IMR-90 (cell line): ENCODE measurements around the gene MAU2. TPM values are rescaled to one million over a fixed set of nuclear protein-coding genes. Genes with fewer than 3 reads are reported as not detected.

Experiments
- ATAC-seq: fragments of 200-7000 bp; cut with Tn5 transposase; 2 replicates; pipeline ENCODE4 v1.9.1; 2020; ENCODE audit warnings: low read depth, mild to moderate bottlenecking, moderate library complexity
- BruUV-seq: library from RNA; stranded (reverse); fragments of 400-500 nt; replicated peaks from 2 replicates; lab custom pipeline; 2021; lab: Mats Ljungman, UMichigan
- CTCF ChIA-PET: fragments of 300-600 bp; formaldehyde crosslinking; extraction: SDS; loops from one replicate; lab custom pipeline; 2021; ENCODE audit warnings: antibody characterized with exemption; lab: Yijun Ruan, JAX
- POLR2A ChIA-PET: fragments of 300-600 bp; sonication (Branson Sonifier 250); formaldehyde crosslinking; loops from one replicate; lab custom pipeline; 2022; ENCODE audit warnings: antibody characterized with exemption; ENCODE audit not compliant: unreplicated experiment; lab: Charles Lee
- DNase-seq: peaks from one replicate; pipeline ENCODE4 v3.0.0; 2013
- H2AFZ ChIP-seq: replicated peaks from 2 replicates; pipeline ENCODE3; 2013; ENCODE audit warnings: low read length, mild to moderate bottlenecking; ENCODE audit not compliant: poor library complexity
- H2AK5ac ChIP-seq: 2 replicates; pipeline ENCODE4 v1.6.1; 2013; ENCODE audit warnings: low read depth, low read length, inconsistent platforms
- H2AK9ac ChIP-seq: replicated peaks from 2 replicates; pipeline ENCODE3; 2013; ENCODE audit warnings: mild to moderate bottlenecking, low read depth, low read length, moderate library complexity; ENCODE audit not compliant: poor library complexity
- H2BK120ac ChIP-seq: 2 replicates; pipeline ENCODE4 v1.6.1; 2013; ENCODE audit warnings: low read depth, low read length, inconsistent platforms
- H2BK15ac ChIP-seq: 3 replicates; pipeline ENCODE4 v1.6.1; 2013; ENCODE audit warnings: low read depth, low read length, inconsistent platforms
- H2BK20ac ChIP-seq: 2 replicates; pipeline ENCODE4 v1.6.1; 2013; ENCODE audit warnings: low read depth, mild to moderate bottlenecking, inconsistent platforms, low read length, moderate library complexity
- H2BK5ac ChIP-seq: 2 replicates; pipeline ENCODE4 v1.6.1; 2013; ENCODE audit warnings: mild to moderate bottlenecking, low read depth, low read length, inconsistent platforms; ENCODE audit not compliant: poor library complexity, severe bottlenecking
- H3K14ac ChIP-seq: replicated peaks from 2 replicates; pipeline ENCODE4 v1.6.1; 2013; ENCODE audit warnings: low read depth, low read length, inconsistent platforms
- H3K18ac ChIP-seq: 2 replicates; pipeline ENCODE4 v1.6.1; 2013; ENCODE audit warnings: low read depth, low read length, control low read depth
- H3K23ac ChIP-seq: 2 replicates; pipeline ENCODE4 v1.6.1; 2013; ENCODE audit warnings: low read depth, low read length, inconsistent platforms
- H3K27ac ChIP-seq: 2 replicates; pipeline ENCODE4 v1.5.1; 2013; ENCODE audit warnings: mild to moderate bottlenecking, control low read depth, low read length; ENCODE audit not compliant: insufficient read depth
- H3K27me3 ChIP-seq: 2 replicates; pipeline ENCODE4 v1.6.1; 2013; ENCODE audit warnings: low read length; ENCODE audit not compliant: control insufficient read depth, insufficient read depth
- H3K36me3 ChIP-seq: 2 replicates; pipeline ENCODE4 v1.6.1; 2013; ENCODE audit warnings: low read length, mixed read lengths; ENCODE audit not compliant: control insufficient read depth, insufficient read depth
- H3K4ac ChIP-seq: 2 replicates; pipeline ENCODE4 v1.6.1; 2013; ENCODE audit warnings: low read depth, low read length, inconsistent platforms
- H3K4me1 ChIP-seq: 2 replicates; pipeline ENCODE4 v1.6.1; 2013; ENCODE audit warnings: low read length, mixed read lengths; ENCODE audit not compliant: control insufficient read depth, insufficient read depth
- H3K4me2 ChIP-seq: 2 replicates; pipeline ENCODE4 v1.6.1; 2013; ENCODE audit warnings: low read depth, mild to moderate bottlenecking, control low read depth, low read length, moderate library complexity
- H3K4me3 ChIP-seq: 2 replicates; pipeline ENCODE4 v1.5.1; 2013; ENCODE audit warnings: low read depth, mild to moderate bottlenecking, control low read depth, low read length, moderate library complexity; ENCODE audit not compliant: insufficient read depth
- H3K56ac ChIP-seq: 2 replicates; pipeline ENCODE4 v1.6.1; 2013; ENCODE audit warnings: low read length, inconsistent platforms; ENCODE audit not compliant: insufficient read depth; ENCODE audit errors: extremely low read depth
- H3K79me1 ChIP-seq, 2 experiments: 2 replicates each; pipeline ENCODE4 v1.6.1; 2013; ENCODE audit warnings: low read length in 2 of 2, inconsistent platforms in 1 of 2, low read depth in 1 of 2
- H3K9ac ChIP-seq: 2 replicates; pipeline ENCODE4 v1.6.1; 2013; ENCODE audit warnings: low read depth, low read length, control low read depth
- H3K9me1 ChIP-seq: 2 replicates; pipeline ENCODE4 v1.6.1; 2013; ENCODE audit warnings: low read length, inconsistent platforms; ENCODE audit not compliant: insufficient read depth
- H3K9me3 ChIP-seq: 2 replicates; pipeline ENCODE4 v1.6.1; 2013; ENCODE audit warnings: low read length; ENCODE audit not compliant: control insufficient read depth, insufficient read depth
- H4K20me1 ChIP-seq: 2 replicates; pipeline ENCODE4 v1.6.1; 2013; ENCODE audit warnings: low read length, inconsistent platforms; ENCODE audit not compliant: insufficient read depth
- H4K5ac ChIP-seq: 2 replicates; pipeline ENCODE4 v1.6.1; 2013; ENCODE audit warnings: mild to moderate bottlenecking, low read depth, low read length, control low read depth
- H4K8ac ChIP-seq, 2 experiments: 2 replicates each; pipeline ENCODE4 v1.6.1; 2013; ENCODE audit warnings: low read depth in 2 of 2, low read length in 2 of 2, control low read depth in 1 of 2, inconsistent platforms in 1 of 2
- H4K91ac ChIP-seq: 2 replicates; pipeline ENCODE4 v1.6.1; 2013; ENCODE audit warnings: low read depth, low read length, inconsistent platforms; ENCODE audit not compliant: insufficient read depth
- CEBPB ChIP-seq: IDR thresholded peaks from 2 replicates; pipeline ENCODE4 v1.6.1; 2012; ENCODE audit warnings: low read depth, low read length, improper control_type of control experiment
- ELK1 ChIP-seq: fragments of 150-350 bp; IDR thresholded peaks from 2 replicates; pipeline ENCODE4 v1.6.1; 2016; ENCODE audit warnings: low read depth, mild to moderate bottlenecking, low read length, moderate library complexity, borderline replicate concordance
- MAZ ChIP-seq: IDR thresholded peaks from 2 replicates; pipeline ENCODE4 v1.6.1; 2012; ENCODE audit warnings: low read depth, mild to moderate bottlenecking, low read length, improper control_type of control experiment, moderate library complexity, borderline replicate concordance
- MXI1 ChIP-seq: IDR thresholded peaks from 2 replicates; pipeline ENCODE4 v1.6.1; 2012; ENCODE audit warnings: low read depth, mild to moderate bottlenecking, low read length, moderate library complexity, borderline replicate concordance
- NFE2L2 ChIP-seq: fragments of 150-350 bp; IDR thresholded peaks from 2 replicates; pipeline ENCODE4 v1.6.1; 2016; ENCODE audit warnings: low read depth, mild to moderate bottlenecking, low read length
- POLR2A ChIP-seq: IDR thresholded peaks from 2 replicates; pipeline ENCODE4 v1.6.1; 2012; ENCODE audit warnings: mild to moderate bottlenecking, low read depth, low read length
- RCOR1 ChIP-seq: IDR thresholded peaks from 2 replicates; pipeline ENCODE4 v1.6.1; 2012; ENCODE audit warnings: mild to moderate bottlenecking, low read length, improper control_type of control experiment; ENCODE audit not compliant: insufficient replicate concordance
- RFX5 ChIP-seq: IDR thresholded peaks from 2 replicates; pipeline ENCODE4 v1.8.0; 2012; ENCODE audit warnings: low read depth, mild to moderate bottlenecking, low read length, moderate library complexity
- WGBS, 2 experiments: methylation state at CpG; one replicate each; pipeline versions ENCODE4 v1.1.5 to v1.1.7; 2013; ENCODE audit warnings: missing lambda C conversion rate in 2 of 2; ENCODE audit not compliant: insufficient read length in 1 of 2; ENCODE audit errors: extremely low coverage in 2 of 2; 5-methylcytosine and 5-hydroxymethylcytosine counted together
- dilution Hi-C: fragments of 300-500 bp; cut with HindIII; formaldehyde crosslinking; loops from one replicate; pipeline ENCODE4 v1.14.3; 2018; ENCODE audit warnings: low sequenced_read_pairs; ENCODE audit not compliant: unreplicated experiment
- in situ Hi-C: fragments of 300-500 bp; cut with MboI; formaldehyde crosslinking; loops from 3 replicates; pipeline ENCODE4 v1.14.3; 2019; ENCODE audit warnings: low sequenced_read_pairs, inconsistent platforms, mixed read lengths
- intact Hi-C: fragments of 100-400 bp; cut with micrococcal nuclease; formaldehyde crosslinking; loops from 2 replicates; pipeline ENCODE4 v1.10.0; 2022
- polyA plus RNA-seq, 3 experiments: library from polyadenylated mRNA; depleted of rRNA; stranded (reverse); fragments of >200 nt; gene quantifications; 2 replicates each; pipeline ENCODE4 v1.2.3, GENCODE V29; 2012; ENCODE audit warnings: low replicate concordance in 1 of 3
- total RNA-seq: library from RNA; depleted of rRNA; stranded (reverse); fragments of >200 nt; gene quantifications from 2 replicates; pipeline ENCODE4 v1.2.3, GENCODE V29; 2012

Gene MAU2
- total and polyA plus RNA-seq, 2 of the 4 experiments (the other 2 are of a cell fraction): 24.6 to 31.1 TPM

GRCh38 chr19:19279062-19279612 is 41.5 kb upstream of the MAU2 start:
- H3K14ac ChIP-seq: no peak overlapping the region
- H3K9me3 ChIP-seq: no peaks in the 10 kb centered on the region
- TF ChIP-seq RFX5 (no peak), NFE2L2 (no peak), POLR2A (no peak), RCOR1 (no peak), MXI1 (no peak), MAZ (no peak), CEBPB (no peak), ELK1 (no peak)
- CTCF ChIA-PET: no interaction called here
- H3K9ac ChIP-seq: no peak overlapping the region
- intact Hi-C loops (no loop called here), in situ Hi-C loops (no loop called here), dilution Hi-C loops (no loop called here)
- DNase-seq (no peak), ATAC-seq (no peak)
- no peaks in the 10 kb centered on the region for H4K20me1 ChIP-seq
- H3K56ac ChIP-seq: no peak overlapping the region
- H2BK20ac ChIP-seq: no peak overlapping the region
- no peaks in the 10 kb centered on the region for H3K79me1 ChIP-seq
- no peak overlapping the region for H3K4me3 ChIP-seq
- H4K8ac ChIP-seq: no peak overlapping the region
- no peak overlapping the region for H2BK15ac ChIP-seq
- no peak overlapping the region for H4K91ac ChIP-seq
- no TSS peak for BruUV-seq
- H3K9me1 ChIP-seq: no peaks in the 10 kb centered on the region
- H2BK5ac ChIP-seq: no peak overlapping the region
- H3K27ac ChIP-seq: no peak overlapping the region
- no peak overlapping the region for H3K4me2 ChIP-seq
- no peak overlapping the region for H2AK9ac ChIP-seq
- no peak overlapping the region for H2AFZ ChIP-seq
- no peak overlapping the region for H2BK120ac ChIP-seq
- no peak overlapping the region for H3K4ac ChIP-seq
- no peak overlapping the region for H2AK5ac ChIP-seq
- H3K18ac ChIP-seq: no peak overlapping the region
- WGBS, 2 experiments: 95% methylated on average over 7 of the region's 19 CpGs; no CpG with 5 or more reads in 1 of the 2 experiments
- peaks cover 2% of the 10 kb centered on the region; the same call in 1 of the 2 replicates for H3K4me1 ChIP-seq
- no peak overlapping the region for H3K23ac ChIP-seq
- POLR2A ChIA-PET: no interaction called here
- H3K27me3 ChIP-seq: no peaks in the 10 kb centered on the region
- H4K5ac ChIP-seq: no peak overlapping the region
- peaks cover 57% of the 10 kb centered on the region for H3K36me3 ChIP-seq
